ENCODE results near the gene HSD17B3.
A peak's percentile ranks its signal among the peaks of the same experiment; 100 is the strongest.
"Not testable (repeated sequence)": the region's sequence is repeated elsewhere in the genome, so short reads cannot be mapped to it uniquely, and the experiment has no call there.

The HSD17B3 gene

GRCh38 chr9:96236337-96236736 is 65.6 kb downstream of the HSD17B3 start:
- DNase-seq, ATAC-seq: not testable (repeated sequence)

DNA sequence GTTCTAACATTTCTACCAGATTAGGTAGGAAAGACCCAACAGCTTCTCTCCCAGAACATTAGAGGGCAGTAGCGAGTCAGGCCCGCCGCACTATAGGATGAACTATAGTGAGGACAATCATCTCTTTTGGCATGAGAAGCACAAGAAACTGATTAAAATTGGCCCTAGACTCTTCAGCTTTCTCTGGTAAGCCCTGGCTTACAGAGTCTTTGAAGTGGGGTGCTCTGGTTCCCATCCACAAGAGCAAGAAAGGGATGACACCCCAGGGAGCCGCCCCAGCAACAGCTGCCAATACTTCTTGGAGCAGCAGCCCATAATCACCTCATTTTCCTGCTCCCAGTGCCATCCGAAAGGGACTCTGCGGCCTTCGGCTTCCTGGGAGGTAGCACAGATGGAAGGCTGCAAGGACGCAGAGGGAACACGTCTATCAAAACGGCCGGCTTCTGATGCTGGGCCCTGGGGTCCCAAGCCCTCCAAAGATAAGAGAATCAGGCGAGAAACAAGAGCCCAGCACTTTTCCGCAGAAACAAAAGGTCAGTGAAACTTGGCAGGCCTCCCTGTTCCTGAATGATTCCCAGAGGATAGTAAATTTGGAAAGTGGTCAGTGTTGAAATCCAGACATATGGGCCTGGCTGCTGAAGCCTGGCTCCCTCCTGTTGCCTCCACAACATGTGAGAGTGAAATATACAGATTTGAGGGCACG is 69.3 kb downstream of the HSD17B3 start:
- DNase-seq (peak; percentile 43), ATAC-seq (peak; percentile 72)

DNA sequence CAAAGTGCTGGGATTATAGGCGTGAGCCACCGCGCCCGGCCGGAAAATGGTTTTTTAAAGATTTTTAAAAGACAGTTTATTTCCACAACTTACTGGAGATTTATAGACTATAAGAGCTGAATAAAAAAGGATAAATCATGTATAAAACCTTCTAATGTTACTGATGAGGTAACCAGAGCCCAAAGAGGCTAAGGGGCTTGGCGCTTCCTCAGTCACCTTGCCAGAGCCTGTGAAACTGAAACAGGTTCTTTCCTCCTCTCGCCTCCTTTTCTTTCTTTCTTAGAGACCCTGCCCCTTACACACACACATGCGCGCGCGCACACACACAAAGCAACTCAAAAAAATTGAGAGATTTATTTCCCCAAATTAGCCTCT is 69.8 kb downstream of the HSD17B3 start:
- DNase-seq (no peak), ATAC-seq (no peak)

GRCh38 chr9:96230002-96230401 is 72.0 kb downstream of the HSD17B3 start:
- DNase-seq (no peak), ATAC-seq (no peak)

DNA sequence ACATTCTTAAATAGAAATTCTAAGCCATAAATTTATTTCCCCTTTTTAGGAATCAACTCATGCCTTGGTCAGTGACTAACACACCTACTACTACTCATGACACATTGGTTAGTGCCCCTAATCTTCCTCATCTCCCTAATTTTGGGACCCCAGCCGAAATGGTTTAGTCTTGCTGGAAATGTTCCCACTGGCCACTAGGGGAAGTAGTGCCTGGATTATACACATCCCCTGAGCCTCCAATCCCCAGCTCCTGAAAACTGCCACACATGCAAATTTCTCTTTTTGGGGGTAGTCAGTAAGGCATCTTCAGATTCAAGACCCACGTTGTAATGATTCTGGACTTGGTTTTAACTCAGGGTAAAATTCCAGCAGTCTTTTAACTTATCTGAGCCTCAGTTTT is 79.8 kb downstream of the HSD17B3 start:
- ATAC-seq (no peak), DNase-seq (no peak)

GRCh38 chr9:96219900-96220257 is 82.1 kb downstream of the HSD17B3 start:
- ATAC-seq: no peak

GRCh38 chr9:96219026-96219899 is 82.7 kb downstream of the HSD17B3 start:
- ATAC-seq: no peak
- peak; percentile 59 for DNase-seq

More at GRCh38 chr9:96219900-96220257, 82.1 kb downstream of the HSD17B3 start:
- DNase-seq: no peak

GRCh38 chr9:96217754-96218693 is 84.0 kb downstream of the HSD17B3 start:
- ATAC-seq (peak; percentile 95), DNase-seq (peak; percentile 87)

- no peak for DNase-seq
- no peak for ATAC-seq
Measured at GRCh38 chr9:96217294-96217707, 84.7 kb downstream of the HSD17B3 start.

DNA sequence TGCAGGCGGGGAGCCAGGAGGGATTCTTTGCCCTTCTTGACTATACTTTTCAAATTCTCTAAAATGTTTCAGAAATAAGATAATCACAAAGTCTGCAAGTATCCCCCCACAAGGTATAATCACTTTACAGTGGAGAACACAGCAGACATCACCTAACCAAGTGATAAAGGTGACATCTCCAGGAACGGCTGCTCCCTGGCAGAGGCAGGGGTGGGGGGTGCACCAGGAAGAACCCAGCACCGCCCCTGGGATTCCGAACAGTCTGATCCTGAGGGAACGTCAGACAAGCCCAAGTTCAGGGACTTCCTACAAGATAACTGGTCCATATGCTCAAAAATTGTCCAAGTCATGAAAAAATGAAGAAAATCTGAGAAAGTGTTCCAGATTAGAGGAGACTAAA is 85.4 kb downstream of the HSD17B3 start:
- ATAC-seq: no peak
- no peak for DNase-seq

DNA sequence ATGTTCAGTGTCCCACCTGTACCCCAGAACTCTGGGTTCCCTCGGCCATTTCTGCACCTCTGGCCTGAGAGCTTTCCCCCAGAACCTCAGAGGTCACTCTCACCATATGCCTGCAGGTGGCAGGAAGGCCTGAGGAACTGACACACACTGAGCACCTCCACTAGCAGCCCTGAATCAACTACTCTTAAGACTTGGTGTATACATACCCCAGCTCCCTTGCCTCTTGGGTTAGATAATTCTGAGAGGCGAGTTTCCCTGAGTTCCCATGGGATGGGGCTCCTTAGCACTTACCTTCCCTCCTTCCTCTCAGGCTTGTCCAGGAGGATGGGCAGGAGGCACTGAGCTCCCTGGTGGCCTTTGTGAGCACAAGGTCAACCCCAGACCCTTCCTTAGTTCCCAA is 86.1 kb downstream of the HSD17B3 start:
- no peak for DNase-seq
- no peak for ATAC-seq

- no peak for DNase-seq
- ATAC-seq: no peak
Measured at GRCh38 chr9:96214635-96215034, 87.3 kb downstream of the HSD17B3 start.

- ATAC-seq: no peak
- DNase-seq: no peak
Measured at GRCh38 chr9:96209407-96210271, 92.3 kb downstream of the HSD17B3 start.

DNA sequence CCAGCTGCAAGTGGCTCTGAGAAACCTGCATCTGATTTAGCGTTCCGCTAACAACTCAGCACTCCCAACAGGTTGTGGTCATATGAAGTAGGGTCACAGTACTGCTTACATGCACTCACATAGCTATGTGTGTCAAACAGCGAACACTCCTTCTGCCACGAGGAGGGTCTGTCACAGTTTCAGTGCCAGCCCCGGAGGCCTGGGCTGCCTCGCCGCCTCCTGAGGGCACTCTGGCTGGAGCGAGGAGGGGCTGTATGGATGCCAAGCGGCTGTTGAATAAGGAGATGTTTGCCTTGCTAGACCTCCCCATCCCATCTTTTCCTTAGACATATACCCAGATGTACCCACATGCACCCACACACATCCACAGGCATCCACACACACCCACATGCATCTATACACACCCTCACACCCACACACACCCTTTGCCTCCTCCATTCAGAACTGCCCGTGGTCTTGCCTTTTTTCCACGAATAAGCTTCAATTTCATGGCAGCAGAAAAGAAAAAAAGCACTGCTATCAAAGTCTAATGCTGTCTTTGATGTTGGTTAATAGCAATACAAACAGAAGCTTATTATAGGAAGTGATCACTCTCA is 95.7 kb downstream of the HSD17B3 start:
- peak; percentile 19 for ATAC-seq
- no peak for DNase-seq

DNA sequence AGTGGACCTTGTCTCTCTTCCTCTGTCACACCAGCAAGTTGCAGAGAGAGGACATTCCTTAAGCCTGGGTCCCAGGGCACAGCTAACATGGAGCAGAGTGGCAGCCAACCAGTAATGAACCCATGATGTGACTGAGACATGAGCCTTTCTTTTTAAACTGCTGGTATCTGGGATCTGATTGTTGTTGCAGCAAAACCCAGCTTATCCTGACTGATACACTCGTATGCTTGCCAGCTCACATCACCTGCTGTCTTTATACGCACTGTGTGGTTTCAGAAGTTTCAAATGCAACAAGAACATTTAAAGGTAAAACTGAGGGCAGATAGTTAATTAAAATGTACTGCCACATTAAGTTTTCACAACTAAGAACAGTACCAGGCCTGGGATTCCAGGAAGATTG is 97.1 kb downstream of the HSD17B3 start:
- no peak for DNase-seq

GRCh38 chr9:96203867-96204501 is 98.0 kb downstream of the HSD17B3 start:
- DNase-seq (no peak), ATAC-seq (no peak)

More for the DNA sequence above, 97.1 kb downstream of the HSD17B3 start:
- no peak for ATAC-seq

GRCh38 chr9:96202971-96203780 is 98.8 kb downstream of the HSD17B3 start:
- DNase-seq (no peak), ATAC-seq (no peak)

- ATAC-seq: no peak
- no peak for DNase-seq
Measured at GRCh38 chr9:96201140-96201539, 100.8 kb downstream of the HSD17B3 start.

- DNase-seq (no peak), ATAC-seq (no peak)
Measured at GRCh38 chr9:96199006-96199405, 103.0 kb downstream of the HSD17B3 start.

- DNase-seq (no peak), ATAC-seq (no peak)
Measured at GRCh38 chr9:96195541-96195940, 106.4 kb downstream of the HSD17B3 start.

All from stimulated activated naive CD8-positive, alpha-beta T cell treated with anti-CD3 and anti-CD28 coated beads, Interleukin-15, Interleukin-2, amounts not matched to agents 100 U/mL and 50 U/mL, for 24 hours (primary cell).